ENCODE data around the gene PHLDA2.

Gene PHLDA2

DNA sequence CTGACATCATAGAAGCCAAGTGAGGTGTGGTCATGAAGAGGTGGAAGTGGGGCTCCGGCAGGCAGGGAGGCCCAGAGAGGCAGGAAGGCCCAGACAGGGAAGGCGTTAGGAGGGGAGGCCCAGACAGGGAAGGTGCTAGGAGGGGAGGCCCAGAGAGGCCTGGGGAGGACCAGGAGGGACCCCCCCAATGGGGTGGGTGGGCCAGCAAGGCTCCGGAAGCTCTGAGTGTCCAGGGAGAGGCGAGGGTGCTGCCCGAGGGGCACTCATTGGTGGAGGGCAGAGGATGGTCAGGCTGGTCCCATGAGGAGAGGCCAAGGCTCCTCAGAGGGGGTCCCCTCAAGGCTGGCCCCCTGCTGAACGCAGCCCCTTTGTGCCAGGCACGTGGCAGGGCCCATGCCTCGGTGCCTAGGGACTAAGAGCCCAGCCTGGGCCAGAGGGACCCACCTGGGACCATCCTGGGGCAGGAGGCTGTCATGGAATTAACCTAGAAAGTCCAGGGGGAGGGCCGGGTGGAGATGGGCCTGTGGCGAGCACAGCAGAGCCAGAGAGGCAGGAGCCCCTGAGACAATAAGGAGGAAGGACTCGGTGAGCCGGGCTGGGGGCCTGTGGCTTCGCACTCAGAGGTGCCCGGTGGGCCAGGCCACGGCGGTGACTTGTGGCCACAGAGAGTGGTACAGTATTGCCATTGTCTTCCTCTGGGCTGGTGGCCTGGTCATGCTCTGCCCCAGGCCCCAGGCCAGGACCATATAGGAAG, 12.2 kb downstream of the PHLDA2 start:
- H3K36me3 ChIP-seq (ENCODE audit: control insufficient read depth in 2 of 2, insufficient read depth in 1 of 2, low read length in 2 of 2): no peaks in the 10 kb centered on the region
- no peak overlapping the region for H3K27ac ChIP-seq (ENCODE audit: extremely low read depth, low read depth, low read length)
- no peaks in the 10 kb centered on the region for H3K4me1 ChIP-seq (ENCODE audit: control insufficient read depth, insufficient read depth, low read length)
- CTCF ChIA-PET: interaction anchor here (0.5 to 1.6 kb wide), 2 partner anchors 13 to 130 kb away, joined by 3 to 7 read pairs; no protein-coding TSS in a partner anchor
- H3K4me3 ChIP-seq (ENCODE audit: low read depth, low read length): no peak overlapping the region
- POLR2A ChIA-PET: interaction anchor here (2.9 kb wide), 1 partner anchor 12 kb away, joined by 11 read pairs; the partner anchor contains the start of gene PHLDA2
- TF ChIP-seq ZNF138 (tag by site-specific recombination; IDR thresholded peaks at IDR 0.05; ENCODE audit: borderline replicate concordance) (no peak), ZNF184 (tag by site-specific recombination; IDR thresholded peaks at IDR 0.05) (no peak), ZNF10 (tag by site-specific recombination; IDR thresholded peaks at IDR 0.05) (no peak), ZNF707 (tag by site-specific recombination; IDR thresholded peaks at IDR 0.05) (no peak)
- H3K9me3 ChIP-seq (ENCODE audit: control insufficient read depth, insufficient read depth, low read depth, low read length): no peaks in the 10 kb centered on the region

DNA sequence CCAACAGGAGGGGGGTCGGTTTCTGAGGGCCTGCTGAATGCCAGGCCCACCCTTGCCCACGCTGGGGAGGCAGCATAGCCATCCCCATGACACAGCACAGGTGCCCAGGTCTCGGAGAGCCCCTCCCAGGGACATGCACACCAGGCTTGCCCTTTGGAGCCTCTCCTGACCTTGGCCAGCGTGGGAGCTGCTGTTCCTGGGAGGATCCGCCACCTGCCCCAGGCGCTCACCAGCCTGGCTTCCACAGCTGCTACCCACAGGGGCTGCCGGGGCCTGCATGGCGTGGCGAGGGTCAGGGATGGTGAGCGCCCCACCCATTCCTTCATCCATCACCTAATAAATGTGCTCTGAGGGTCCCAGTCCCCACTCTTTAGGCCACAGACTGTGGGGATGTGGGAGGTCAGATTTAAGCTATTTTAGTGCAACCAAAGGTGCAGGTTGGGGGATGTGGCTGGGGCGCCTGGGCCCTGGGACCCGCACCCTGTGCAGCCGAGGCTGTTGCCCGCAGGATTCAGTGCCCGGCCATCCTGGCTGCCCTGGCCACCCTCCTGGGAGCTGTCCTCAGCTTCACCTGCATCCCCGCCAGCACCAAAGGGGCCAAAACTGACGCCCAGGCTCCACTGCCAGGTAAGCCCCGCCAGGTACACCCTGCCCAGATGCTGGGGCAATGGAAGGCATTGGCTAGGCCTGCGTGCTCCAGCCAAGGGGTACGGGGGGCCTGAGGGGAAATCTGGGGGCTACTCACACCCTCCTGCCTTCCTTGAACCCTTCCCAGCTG, 12.9 kb downstream of the PHLDA2 start:
- CTCF ChIA-PET: interaction anchor here (1.6 kb wide), 1 partner anchor 14 kb away, joined by 7 read pairs; no protein-coding TSS in a partner anchor
- TF ChIP-seq, protein P1, sequence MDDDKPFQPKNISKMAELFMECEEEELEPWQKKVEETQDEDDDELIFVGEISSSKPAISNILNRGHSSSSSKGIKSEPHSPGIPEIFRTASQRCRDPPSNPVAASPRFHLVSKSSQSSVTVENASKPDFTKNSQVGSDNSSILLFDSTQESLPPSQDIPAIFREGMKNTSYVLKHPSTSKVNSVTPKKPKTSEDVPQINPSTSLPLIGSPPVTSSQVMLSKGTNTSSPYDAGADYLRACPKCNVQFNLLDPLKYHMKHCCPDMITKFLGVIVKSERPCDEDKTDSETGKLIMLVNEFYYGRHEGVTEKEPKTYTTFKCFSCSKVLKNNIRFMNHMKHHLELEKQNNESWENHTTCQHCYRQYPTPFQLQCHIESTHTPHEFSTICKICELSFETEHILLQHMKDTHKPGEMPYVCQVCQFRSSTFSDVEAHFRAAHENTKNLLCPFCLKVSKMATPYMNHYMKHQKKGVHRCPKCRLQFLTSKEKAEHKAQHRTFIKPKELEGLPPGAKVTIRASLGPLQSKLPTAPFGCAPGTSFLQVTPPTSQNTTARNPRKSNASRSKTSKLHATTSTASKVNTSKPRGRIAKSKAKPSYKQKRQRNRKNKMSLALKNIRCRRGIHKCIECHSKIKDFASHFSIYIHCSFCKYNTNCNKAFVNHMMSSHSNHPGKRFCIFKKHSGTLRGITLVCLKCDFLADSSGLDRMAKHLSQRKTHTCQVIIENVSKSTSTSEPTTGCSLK (tag by site-specific recombination; IDR thresholded peaks at IDR 0.05): no peak
- TF ChIP-seq, protein P2, sequence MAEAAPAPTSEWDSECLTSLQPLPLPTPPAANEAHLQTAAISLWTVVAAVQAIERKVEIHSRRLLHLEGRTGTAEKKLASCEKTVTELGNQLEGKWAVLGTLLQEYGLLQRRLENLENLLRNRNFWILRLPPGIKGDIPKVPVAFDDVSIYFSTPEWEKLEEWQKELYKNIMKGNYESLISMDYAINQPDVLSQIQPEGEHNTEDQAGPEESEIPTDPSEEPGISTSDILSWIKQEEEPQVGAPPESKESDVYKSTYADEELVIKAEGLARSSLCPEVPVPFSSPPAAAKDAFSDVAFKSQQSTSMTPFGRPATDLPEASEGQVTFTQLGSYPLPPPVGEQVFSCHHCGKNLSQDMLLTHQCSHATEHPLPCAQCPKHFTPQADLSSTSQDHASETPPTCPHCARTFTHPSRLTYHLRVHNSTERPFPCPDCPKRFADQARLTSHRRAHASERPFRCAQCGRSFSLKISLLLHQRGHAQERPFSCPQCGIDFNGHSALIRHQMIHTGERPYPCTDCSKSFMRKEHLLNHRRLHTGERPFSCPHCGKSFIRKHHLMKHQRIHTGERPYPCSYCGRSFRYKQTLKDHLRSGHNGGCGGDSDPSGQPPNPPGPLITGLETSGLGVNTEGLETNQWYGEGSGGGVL (tag by site-specific recombination; IDR thresholded peaks at IDR 0.05): no peak
- no peak for TF ChIP-seq ZNF785 (tag by site-specific recombination; IDR thresholded peaks at IDR 0.05)
- no peak for TF ChIP-seq REPIN1 (tag by site-specific recombination; IDR thresholded peaks at IDR 0.05; ENCODE audit: low read depth)
- TF ChIP-seq ZNF155 (tag by site-specific recombination; IDR thresholded peaks at IDR 0.05): no peak
- no peak for TF ChIP-seq ZNF132 (tag by site-specific recombination; IDR thresholded peaks at IDR 0.05; ENCODE audit: borderline replicate concordance)
- TF ChIP-seq ZNF37A (tag by site-specific recombination; IDR thresholded peaks at IDR 0.05): no peak
- TF ChIP-seq, protein P3, sequence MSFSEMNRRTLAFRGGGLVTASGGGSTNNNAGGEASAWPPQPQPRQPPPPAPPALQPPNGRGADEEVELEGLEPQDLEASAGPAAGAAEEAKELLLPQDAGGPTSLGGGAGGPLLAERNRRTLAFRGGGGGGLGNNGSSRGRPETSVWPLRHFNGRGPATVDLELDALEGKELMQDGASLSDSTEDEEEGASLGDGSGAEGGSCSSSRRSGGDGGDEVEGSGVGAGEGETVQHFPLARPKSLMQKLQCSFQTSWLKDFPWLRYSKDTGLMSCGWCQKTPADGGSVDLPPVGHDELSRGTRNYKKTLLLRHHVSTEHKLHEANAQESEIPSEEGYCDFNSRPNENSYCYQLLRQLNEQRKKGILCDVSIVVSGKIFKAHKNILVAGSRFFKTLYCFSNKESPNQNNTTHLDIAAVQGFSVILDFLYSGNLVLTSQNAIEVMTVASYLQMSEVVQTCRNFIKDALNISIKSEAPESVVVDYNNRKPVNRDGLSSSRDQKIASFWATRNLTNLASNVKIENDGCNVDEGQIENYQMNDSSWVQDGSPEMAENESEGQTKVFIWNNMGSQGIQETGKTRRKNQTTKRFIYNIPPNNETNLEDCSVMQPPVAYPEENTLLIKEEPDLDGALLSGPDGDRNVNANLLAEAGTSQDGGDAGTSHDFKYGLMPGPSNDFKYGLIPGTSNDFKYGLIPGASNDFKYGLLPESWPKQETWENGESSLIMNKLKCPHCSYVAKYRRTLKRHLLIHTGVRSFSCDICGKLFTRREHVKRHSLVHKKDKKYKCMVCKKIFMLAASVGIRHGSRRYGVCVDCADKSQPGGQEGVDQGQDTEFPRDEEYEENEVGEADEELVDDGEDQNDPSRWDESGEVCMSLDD (tag by site-specific recombination; IDR thresholded peaks at IDR 0.05): no peak
- no peak for TF ChIP-seq ZNF677 (tag by site-specific recombination; IDR thresholded peaks at IDR 0.05)
- no peak for TF ChIP-seq ZBTB21 (tag by site-specific recombination; IDR thresholded peaks at IDR 0.05)
- TF ChIP-seq ZNF19 (tag by site-specific recombination; IDR thresholded peaks at IDR 0.05; ENCODE audit: low read depth): no peak
- TF ChIP-seq ZNF501 (tag by site-specific recombination; IDR thresholded peaks at IDR 0.05): no peak
- Histone ChIP-seq H3K4me1 (ENCODE audit: control insufficient read depth, insufficient read depth, low read length) (no peaks in the 10 kb centered on the region), H3K27ac (ENCODE audit: extremely low read depth, low read depth, low read length) (no peak overlapping the region), H3K9me3 (ENCODE audit: control insufficient read depth, insufficient read depth, low read depth, low read length) (no peaks in the 10 kb centered on the region), H3K4me3 (ENCODE audit: low read depth, low read length) (no peak overlapping the region), H3K36me3 (ENCODE audit: control insufficient read depth in 2 of 2, insufficient read depth in 1 of 2, low read length in 2 of 2) (no peaks in the 10 kb centered on the region)
- POLR2A ChIA-PET: interaction anchor here (0.6 to 2.9 kb wide), 2 partner anchors 13 to 15 kb away, joined by 3 to 11 read pairs; partner anchors contain the start of gene PHLDA2
